GM12865 (cell line): ENCODE data around the gene PELI2.

Experiments used
- DNase-seq: peaks from one replicate; pipeline ENCODE4 v3.0.0; 2010; ENCODE audit warnings: low read depth
- H3K4me3 ChIP-seq: 2 replicates; pipeline ENCODE4 v1.5.1; 2011; ENCODE audit warnings: mild to moderate bottlenecking, low read depth, low read length, control low read depth
- CTCF ChIP-seq: IDR thresholded peaks from 2 replicates; pipeline ENCODE4 v1.5.1; 2011; ENCODE audit warnings: low read length, control low read depth, low read depth, inconsistent platforms; ENCODE audit not compliant: insufficient read depth; ENCODE audit errors: missing control alignments

PELI2 gene

GRCh38 chr14:56213306-56213705 is 95.1 kb downstream of the PELI2 start:
- no peak for TF ChIP-seq CTCF
- H3K4me3 ChIP-seq = no peak overlapping the region
- DNase-seq = no peak

GRCh38 chr14:56215180-56215579 is 97.0 kb downstream of the PELI2 start:
- no peak for DNase-seq
- TF ChIP-seq CTCF = no peak
- H3K4me3 ChIP-seq = no peak overlapping the region

- no peak overlapping the region for H3K4me3 ChIP-seq
- peak; percentile 35 for DNase-seq
- no peak for TF ChIP-seq CTCF
These were observed 98.6 kb downstream of the PELI2 start for GRCh38 chr14:56216626-56217379.

GRCh38 chr14:56217380-56218045 is 99.3 kb downstream of the PELI2 start:
- H3K4me3 ChIP-seq = no peak overlapping the region
- no peak for DNase-seq
- TF ChIP-seq CTCF = no peak

GRCh38 chr14:56219666-56220413 is 101.6 kb downstream of the PELI2 start:
- H3K4me3 ChIP-seq = no peak overlapping the region
- DNase-seq = no peak
- TF ChIP-seq CTCF = no peak

GRCh38 chr14:56221382-56222128 is 103.3 kb downstream of the PELI2 start:
- no peak overlapping the region for H3K4me3 ChIP-seq
- no peak for TF ChIP-seq CTCF
- no peak for DNase-seq
